GM12892 (cell line): ENCODE measurements around the gene NLRP9.

Source experiments
- POLR2A ChIP-seq: IDR thresholded peaks from 2 replicates; pipeline ENCODE4 v1.6.1; 2011; ENCODE audit warnings: low read depth, low read length, control low read depth
- POLR2AphosphoS5 ChIP-seq: IDR thresholded peaks from 2 replicates; pipeline ENCODE4 v1.6.1; 2011; ENCODE audit warnings: low read depth, low read length, control low read depth

DNA sequence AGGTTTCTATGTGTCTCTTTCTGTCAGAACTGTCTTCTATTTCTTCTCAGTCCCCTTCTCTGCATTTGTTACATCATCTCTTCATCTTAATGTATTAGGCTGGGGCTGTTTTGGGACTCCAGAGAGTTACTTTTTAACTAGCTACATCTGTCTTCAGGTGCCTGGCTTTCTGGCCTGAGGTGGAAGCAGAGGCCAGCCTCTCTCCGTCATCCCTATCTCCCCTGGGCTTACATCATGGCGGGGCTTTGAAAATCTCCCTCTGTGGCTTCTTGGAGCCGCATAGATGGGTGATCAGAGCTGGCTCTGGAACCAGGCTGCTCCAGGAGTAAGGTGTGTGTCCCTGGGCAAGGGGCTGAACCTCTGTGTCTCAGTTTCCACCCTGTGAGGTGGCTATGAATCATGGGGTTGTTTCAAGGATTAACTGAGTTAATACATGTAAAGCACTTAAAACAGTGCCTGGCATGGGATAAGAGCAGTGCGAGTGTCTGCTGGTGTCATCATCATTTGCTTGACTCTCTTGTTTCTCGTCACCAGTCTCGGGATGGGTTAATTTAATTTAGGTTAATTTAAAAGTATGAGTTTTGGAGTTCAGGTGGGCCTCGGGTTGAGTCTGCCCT lies 61.2 kb downstream of the NLRP9 start:
- TF ChIP-seq POLR2AphosphoS5 (no peak), POLR2A (no peak)
